Lung (tissue), 12 donors: ENCODE measurements around the gene PSAPL1. TPM values are rescaled to one million over a fixed set of nuclear protein-coding genes. Genes with fewer than 3 reads are reported as not detected.
A peak's percentile ranks its signal among the peaks of the same experiment; 100 is the strongest.

ENCODE experiments used
- ATAC-seq: fragments of 200-7000 bp; cut with Tn5 transposase; one replicate; pipeline ENCODE4 v1.9.1; 2020; ENCODE audit warnings: moderate number of reproducible peaks; ENCODE audit not compliant: insufficient read depth, low FRiP score
- DNase-seq, 3 donors: peaks; one replicate each; pipeline ENCODE4 v3.0.0-alpha.2; 2013 to 2017
- H3K27ac ChIP-seq, 2 donors: one replicate each; pipeline ENCODE4 v1.5.1; 2013; ENCODE audit warnings: mild to moderate bottlenecking in 2 of 2, moderate library complexity in 2 of 2, control low read depth in 1 of 2, inconsistent platforms in 1 of 2, low read depth in 1 of 2, low read length in 1 of 2
- H3K27me3 ChIP-seq, 3 donors: one replicate each; pipeline ENCODE4 v1.5.1; 2013; ENCODE audit warnings: low read length in 2 of 3; ENCODE audit not compliant: control insufficient read depth in 3 of 3, insufficient read depth in 3 of 3
- H3K36me3 ChIP-seq, 4 donors: one replicate each; pipeline ENCODE4 v1.5.1; 2013; ENCODE audit warnings: low read length in 4 of 4, mild to moderate bottlenecking in 1 of 4, moderate library complexity in 1 of 4; ENCODE audit not compliant: control insufficient read depth in 4 of 4, insufficient read depth in 4 of 4
- H3K4me1 ChIP-seq, 5 donors: one replicate each; pipeline ENCODE4 v1.5.1; 2013; ENCODE audit warnings: low read length in 5 of 5, mild to moderate bottlenecking in 2 of 5, moderate library complexity in 1 of 5; ENCODE audit not compliant: control insufficient read depth in 5 of 5, insufficient read depth in 5 of 5
- H3K4me3 ChIP-seq: one replicate; pipeline ENCODE4 v1.5.1; 2013; ENCODE audit warnings: mild to moderate bottlenecking, control low read depth, moderate library complexity
- H3K9ac ChIP-seq, 2 donors: one replicate each; pipeline ENCODE4 v1.5.1; 2013; ENCODE audit warnings: low read length in 2 of 2, control low read depth in 1 of 2; ENCODE audit not compliant: insufficient read depth in 1 of 2
- H3K9me3 ChIP-seq, 4 donors: one replicate each; pipeline ENCODE4 v1.5.1; 2013; ENCODE audit warnings: low read length in 3 of 4, mild to moderate bottlenecking in 1 of 4, moderate library complexity in 1 of 4; ENCODE audit not compliant: control insufficient read depth in 4 of 4, insufficient read depth in 3 of 4
- WGBS, 2 donors: extraction: QIAGEN DNeasy Blood & Tissue Kit; methylation state at CpG; one replicate each; pipeline ENCODE4 v1.1.7; 2013; 5-methylcytosine and 5-hydroxymethylcytosine counted together
- polyA plus RNA-seq, 2 donors: library from polyadenylated mRNA; stranded (reverse); fragments of 200-250 nt; gene quantifications; one replicate each; pipeline ENCODE4 v1.2.1, GENCODE V29; 2013
- total RNA-seq, 2 donors: library from RNA; depleted of rRNA in 1 of 2; stranded (reverse); fragments of >200 nt in 1 of 2; gene quantifications; one replicate each; pipeline ENCODE4 v1.2.1, GENCODE V29; 2014 to 2021
- TF ChIP-seq, protein P1 (sequence below): IDR thresholded peaks from 2 replicates; pipeline ENCODE4 v1.5.1; 2012; ENCODE audit warnings: mild to moderate bottlenecking; ENCODE audit errors: control extremely low read depth, extremely low read depth
- donor health status: control.
- donor health status: control.
- donor health status: Bipolar disorder and iron deficiency.
- donor health status: healthy.
- donor health status: DM: yes; HTN: yes; CAD: no.

The PSAPL1 gene
- total and polyA plus RNA-seq, 4 donors = 0.06 to 0.55 (median 0.24) TPM; not detected in 1

- Histone ChIP-seq H3K27ac (no peak overlapping the region), H3K36me3 (no peaks in the 10 kb centered on the region), H3K4me1 (peaks cover 0 to 10% (median 0%) of the 10 kb centered on the region in 5 donors), H3K27me3 (peaks cover 0 to 4% (median 0%) of the 10 kb centered on the region in 3 donors), H3K4me3 (no peak overlapping the region), H3K9ac (no peak overlapping the region), H3K9me3 (peaks cover 0 to 3% (median 1%) of the 10 kb centered on the region in 4 donors)
- WGBS, 2 donors = 55 to 71% methylated on average over 4 of the region's 4 CpGs
- TF ChIP-seq, protein P1, sequence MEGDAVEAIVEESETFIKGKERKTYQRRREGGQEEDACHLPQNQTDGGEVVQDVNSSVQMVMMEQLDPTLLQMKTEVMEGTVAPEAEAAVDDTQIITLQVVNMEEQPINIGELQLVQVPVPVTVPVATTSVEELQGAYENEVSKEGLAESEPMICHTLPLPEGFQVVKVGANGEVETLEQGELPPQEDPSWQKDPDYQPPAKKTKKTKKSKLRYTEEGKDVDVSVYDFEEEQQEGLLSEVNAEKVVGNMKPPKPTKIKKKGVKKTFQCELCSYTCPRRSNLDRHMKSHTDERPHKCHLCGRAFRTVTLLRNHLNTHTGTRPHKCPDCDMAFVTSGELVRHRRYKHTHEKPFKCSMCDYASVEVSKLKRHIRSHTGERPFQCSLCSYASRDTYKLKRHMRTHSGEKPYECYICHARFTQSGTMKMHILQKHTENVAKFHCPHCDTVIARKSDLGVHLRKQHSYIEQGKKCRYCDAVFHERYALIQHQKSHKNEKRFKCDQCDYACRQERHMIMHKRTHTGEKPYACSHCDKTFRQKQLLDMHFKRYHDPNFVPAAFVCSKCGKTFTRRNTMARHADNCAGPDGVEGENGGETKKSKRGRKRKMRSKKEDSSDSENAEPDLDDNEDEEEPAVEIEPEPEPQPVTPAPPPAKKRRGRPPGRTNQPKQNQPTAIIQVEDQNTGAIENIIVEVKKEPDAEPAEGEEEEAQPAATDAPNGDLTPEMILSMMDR = no peak
- peak; percentile 78 for ATAC-seq
- DNase-seq = no peak
Observed at GRCh38 chr4:7402526-7402925, 32.2 kb downstream of the PSAPL1 start.

DNA sequence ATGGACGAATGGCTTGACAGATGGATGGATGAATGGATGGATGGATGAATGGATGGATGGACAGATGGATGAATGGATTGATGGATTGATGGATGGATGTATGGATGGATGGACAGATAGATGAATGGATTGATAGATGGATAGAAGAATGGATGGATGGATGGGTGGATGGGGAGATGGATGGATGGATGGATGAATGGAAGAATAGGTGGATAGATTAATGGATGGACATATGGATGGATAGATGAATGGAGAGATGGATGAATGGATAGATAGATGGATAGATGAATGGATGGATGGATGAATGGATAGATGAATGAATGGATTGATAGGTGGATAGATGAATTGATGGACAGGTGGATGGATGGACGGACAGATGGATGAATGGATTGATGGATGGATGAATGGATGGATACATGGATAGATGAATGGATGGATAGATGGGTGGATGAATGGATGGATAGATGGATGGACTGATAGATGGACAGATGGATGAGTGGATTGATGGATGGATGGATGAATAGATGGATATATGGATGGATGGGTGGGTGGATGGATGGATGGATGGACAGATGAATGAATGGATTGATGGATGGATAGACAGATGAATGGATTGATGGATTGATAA is 33.9 kb downstream of the PSAPL1 start:
- ATAC-seq (no peak), DNase-seq (no peak)
- no peaks in the 10 kb centered on the region for H3K36me3 ChIP-seq
- peaks cover 0 to 12% (median 0%) of the 10 kb centered on the region in 5 donors for H3K4me1 ChIP-seq
- TF ChIP-seq, protein P1 = no peak
- no peak overlapping the region for H3K27ac ChIP-seq
- 77 to 87% methylated on average over 2 of the region's 2 CpGs for whole genome bisulfite sequencing, 2 donors
- no peak overlapping the region for H3K9ac ChIP-seq
- H3K9me3 ChIP-seq = peaks cover 0 to 3% (median 0%) of the 10 kb centered on the region in 4 donors
- peaks cover 0 to 4% (median 0%) of the 10 kb centered on the region in 3 donors for H3K27me3 ChIP-seq
- H3K4me3 ChIP-seq = no peak overlapping the region

DNA sequence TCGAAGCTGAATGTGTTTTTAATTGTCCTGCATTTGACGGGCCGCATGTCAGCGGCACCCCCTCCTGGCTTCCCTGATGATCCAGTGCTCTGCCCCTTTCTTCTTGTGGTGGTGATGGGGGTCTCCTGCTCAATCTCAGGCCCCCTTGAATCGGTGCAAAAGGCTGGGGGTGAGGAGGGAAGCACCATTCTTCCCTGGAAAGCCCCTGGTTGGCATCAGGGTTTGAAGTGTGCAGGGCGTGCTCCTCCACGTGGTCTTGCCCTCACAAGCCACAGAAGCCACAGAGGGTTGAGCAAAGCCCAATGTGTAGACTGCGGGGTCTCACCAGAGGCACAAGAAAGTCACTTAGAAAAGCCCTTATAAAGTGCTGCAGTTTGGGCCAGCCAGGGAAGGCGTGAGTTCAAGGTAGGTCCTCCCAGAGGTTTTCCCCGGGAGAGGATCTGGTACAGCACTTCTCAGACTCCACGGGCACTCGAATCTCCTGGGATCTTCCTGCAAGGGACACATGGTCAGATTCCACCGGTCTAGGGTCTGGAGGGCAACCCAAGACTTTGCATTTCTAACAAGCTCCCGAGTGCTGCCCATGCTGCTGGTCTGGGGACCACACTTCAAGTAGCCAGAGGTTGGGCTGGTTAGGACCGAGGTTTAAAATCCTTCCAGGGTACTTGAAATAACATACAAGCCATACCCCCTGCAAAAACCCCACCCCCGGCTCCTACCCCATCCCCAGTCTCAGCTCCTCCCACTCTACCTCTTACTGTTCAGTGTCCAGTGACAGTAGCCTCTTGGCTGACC is 35.1 kb downstream of the PSAPL1 start:
- WGBS, 2 donors = 75 to 77% methylated on average over 16 of the region's 16 CpGs
- Histone ChIP-seq H3K27me3 (peaks cover 0 to 4% (median 0%) of the 10 kb centered on the region in 3 donors), H3K36me3 (no peaks in the 10 kb centered on the region), H3K27ac (no peak overlapping the region), H3K9me3 (peaks cover 0 to 3% (median 0%) of the 10 kb centered on the region in 4 donors), H3K9ac (no peak overlapping the region), H3K4me3 (no peak overlapping the region), H3K4me1 (peaks cover 0 to 12% (median 0%) of the 10 kb centered on the region in 5 donors)
- no peak for DNase-seq
- ATAC-seq = no peak
- TF ChIP-seq, protein P1 = no peak
